Liver (tissue), 9 donors: ENCODE data around the gene TMEM87A. TPM values are rescaled to one million over a fixed set of nuclear protein-coding genes. Genes with fewer than 3 reads are reported as not detected.

Experiments
- DNase-seq: peaks from one replicate; pipeline ENCODE4 v3.0.0-alpha.2; 2017; ENCODE audit warnings: low spot score
- H3K27ac ChIP-seq, 2 donors: one replicate each; pipeline ENCODE4 v1.7.0; 2013; ENCODE audit warnings: inconsistent platforms in 2 of 2, low read length in 2 of 2, control low read depth in 1 of 2, low read depth in 1 of 2, mild to moderate bottlenecking in 1 of 2
- H3K27me3 ChIP-seq, 4 donors: one replicate each; pipeline versions ENCODE4 v1.6.1 to v1.7.0; 2013; ENCODE audit warnings: low read length in 3 of 4, inconsistent platforms in 1 of 4, mild to moderate bottlenecking in 1 of 4, moderate library complexity in 1 of 4; ENCODE audit not compliant: control insufficient read depth in 4 of 4, insufficient read depth in 4 of 4
- H3K36me3 ChIP-seq, 4 donors: one replicate each; pipeline versions ENCODE4 v1.6.1 to v1.7.0; 2013; ENCODE audit warnings: low read length in 3 of 4, mild to moderate bottlenecking in 3 of 4, low read depth in 1 of 4, moderate library complexity in 1 of 4; ENCODE audit not compliant: control insufficient read depth in 4 of 4, insufficient read depth in 3 of 4
- H3K4me1 ChIP-seq, 4 donors: one replicate each; pipeline versions ENCODE4 v1.6.1 to v1.7.0; 2013; ENCODE audit warnings: low read length in 3 of 4, mild to moderate bottlenecking in 3 of 4, moderate library complexity in 1 of 4; ENCODE audit not compliant: control insufficient read depth in 4 of 4, insufficient read depth in 4 of 4
- H3K4me3 ChIP-seq, 3 donors: one replicate each; pipeline versions ENCODE4 v1.6.1 to v1.7.0; 2013; ENCODE audit warnings: low read length in 3 of 3, control low read depth in 1 of 3, low read depth in 1 of 3, mild to moderate bottlenecking in 1 of 3
- H3K9ac ChIP-seq, 2 donors: one replicate each; pipeline ENCODE4 v1.7.0; 2013; ENCODE audit warnings: low read length in 2 of 2, mild to moderate bottlenecking in 2 of 2, moderate library complexity in 2 of 2, control low read depth in 1 of 2, low read depth in 1 of 2
- H3K9me3 ChIP-seq, 4 donors: one replicate each; pipeline versions ENCODE4 v1.6.1 to v1.7.0; 2013; ENCODE audit warnings: low read length in 3 of 4; ENCODE audit not compliant: control insufficient read depth in 4 of 4
- ATF3 ChIP-seq: IDR thresholded peaks from 2 replicates; pipeline ENCODE4 v1.6.1; 2016; ENCODE audit warnings: antibody characterized with exemption
- CTCF ChIP-seq: fragments of 150-350 bp; IDR thresholded peaks from 2 replicates; pipeline ENCODE4 v1.5.1; 2017; ENCODE audit warnings: improper control_type of control experiment, low read depth, low read length; ENCODE audit not compliant: missing input control
- FOXA1 ChIP-seq: IDR thresholded peaks from 2 replicates; pipeline ENCODE4 v1.6.1; 2016; ENCODE audit warnings: antibody characterized with exemption
- FOXA2 ChIP-seq: IDR thresholded peaks from 2 replicates; pipeline ENCODE4 v1.6.1; 2016; ENCODE audit warnings: antibody characterized with exemption
- GABPA ChIP-seq, 2 donors: IDR thresholded peaks in 1 of 2; conservative IDR thresholded peaks in 1 of 2; 2 replicates each; pipeline ENCODE4 v1.6.1; 2016; ENCODE audit warnings: antibody characterized with exemption in 2 of 2, mild to moderate bottlenecking in 1 of 2, moderate library complexity in 1 of 2
- HNF4A ChIP-seq, 2 donors: conservative IDR thresholded peaks; 2 replicates each; pipeline ENCODE4 v1.6.1; 2016; ENCODE audit warnings: antibody characterized with exemption in 2 of 2, mild to moderate bottlenecking in 2 of 2
- HNF4G ChIP-seq: IDR thresholded peaks from 2 replicates; pipeline ENCODE4 v1.6.1; 2016; ENCODE audit warnings: antibody characterized with exemption
- JUND ChIP-seq, 2 donors: IDR thresholded peaks; 2 replicates each; pipeline ENCODE4 v1.6.1; 2016; ENCODE audit warnings: antibody characterized with exemption in 2 of 2
- NR2F2 ChIP-seq: IDR thresholded peaks from 2 replicates; pipeline ENCODE4 v1.6.1; 2016; ENCODE audit warnings: antibody characterized with exemption
- RAD21 ChIP-seq, 2 donors: IDR thresholded peaks; 2 replicates each; pipeline ENCODE4 v1.6.1; 2016; ENCODE audit warnings: antibody characterized with exemption in 2 of 2, mild to moderate bottlenecking in 2 of 2
- RXRA ChIP-seq, 2 donors: IDR thresholded peaks; 2 replicates each; pipeline ENCODE4 v1.6.1; 2017 to 2018; ENCODE audit warnings: antibody characterized with exemption in 2 of 2, mild to moderate bottlenecking in 1 of 2
- SP1 ChIP-seq: IDR thresholded peaks from 2 replicates; pipeline ENCODE4 v1.6.1; 2018; ENCODE audit warnings: antibody characterized with exemption, mild to moderate bottlenecking
- TAF1 ChIP-seq: conservative IDR thresholded peaks from 2 replicates; pipeline ENCODE4 v1.6.1; 2016; ENCODE audit warnings: antibody characterized with exemption, mild to moderate bottlenecking
- YY1 ChIP-seq: IDR thresholded peaks from 2 replicates; pipeline ENCODE4 v1.6.1; 2016; ENCODE audit warnings: antibody characterized with exemption, mild to moderate bottlenecking
- WGBS: extraction: QIAGEN DNeasy Blood & Tissue Kit; methylation state at CpG from one replicate; pipeline ENCODE4 v1.1.7; 2013; 5-methylcytosine and 5-hydroxymethylcytosine counted together
- polyA plus RNA-seq, 2 donors: library from polyadenylated mRNA; stranded (reverse) in 1 of 2; unstranded in 1 of 2; fragments of 200-250 nt in 1 of 2; fragments of >200 nt in 1 of 2; fragmentation: Nextera tagmentation in 1 of 2; extraction: Ambion mirVana in 1 of 2; gene quantifications; one replicate each; pipeline versions ENCODE4 v1.2.1 to v1.2.3, GENCODE V29; 2013 to 2015
- total RNA-seq, 2 donors: library from RNA; depleted of rRNA; stranded (reverse); fragments of >200 nt; gene quantifications; one replicate each; pipeline ENCODE4 v1.2.3, GENCODE V29; 2014
- TF ChIP-seq, protein P1 (sequence below): IDR thresholded peaks from 2 replicates; pipeline ENCODE4 v1.6.1; 2016; ENCODE audit warnings: antibody characterized with exemption
- TF ChIP-seq, protein P2 (sequence below): IDR thresholded peaks from 2 replicates; pipeline ENCODE4 v1.6.1; 2016; ENCODE audit warnings: antibody characterized with exemption, mild to moderate bottlenecking
- TF ChIP-seq, protein P3 (sequence below): IDR thresholded peaks from 2 replicates; pipeline ENCODE4 v1.6.1; 2016; ENCODE audit warnings: antibody characterized with exemption
- donor health status: healthy.
- donor health status: healthy.
- donor health status: healthy.
- donor health status: healthy.
- donor health status: healthy.

The TMEM87A gene
- total and polyA plus RNA-seq, 4 donors, result 9.2 to 27.3 (median 21.8) TPM

DNA sequence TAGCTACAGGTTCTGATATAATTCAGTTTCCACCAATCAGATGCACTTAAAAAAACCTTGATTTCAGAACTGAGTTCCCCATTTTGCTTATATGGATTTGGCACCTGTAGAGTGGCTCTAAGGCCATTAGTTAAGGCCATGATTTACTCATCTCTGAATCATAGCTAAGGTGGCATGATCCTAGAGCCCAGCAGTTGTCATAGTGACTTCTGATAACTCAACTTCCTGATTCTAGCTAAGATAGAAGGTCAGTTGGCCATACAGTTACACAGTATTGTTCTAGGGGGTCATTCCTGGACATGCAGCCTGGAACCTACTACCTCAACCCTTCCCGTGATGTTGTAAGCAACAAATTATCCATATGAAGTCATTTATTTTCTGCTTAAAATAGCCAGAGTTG is 15.9 kb upstream of the TMEM87A start (continued):
- TF ChIP-seq JUND (IDR thresholded peaks at IDR 0.05), result no peak
- TF ChIP-seq TAF1, result no peak
- TF ChIP-seq RAD21 (IDR thresholded peaks at IDR 0.05), result no peak
- no peak for TF ChIP-seq NR2F2
- no peak for TF ChIP-seq GABPA (IDR thresholded peaks at IDR 0.05 in 1 of 2, conservative IDR thresholded peaks at IDR 0.05 in 1 of 2)
- TF ChIP-seq, protein P1, sequence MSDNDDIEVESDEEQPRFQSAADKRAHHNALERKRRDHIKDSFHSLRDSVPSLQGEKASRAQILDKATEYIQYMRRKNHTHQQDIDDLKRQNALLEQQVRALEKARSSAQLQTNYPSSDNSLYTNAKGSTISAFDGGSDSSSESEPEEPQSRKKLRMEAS, result no peak
- TF ChIP-seq FOXA1, result no peak

GRCh38 chr15:42287931-42288330 is 14.7 kb upstream of the TMEM87A start:
- H3K36me3 ChIP-seq, result peaks cover 4 to 18% (median 16%) of the 10 kb centered on the region in 4 donors
- 85% methylated on average over 4 of the region's 4 CpGs for WGBS
- H3K27ac ChIP-seq, result no peak overlapping the region
- no peaks in the 10 kb centered on the region for H3K27me3 ChIP-seq
- no peaks in the 10 kb centered on the region for H3K9me3 ChIP-seq
- TF ChIP-seq TAF1 (no peak), YY1 (no peak), RXRA (IDR thresholded peaks at IDR 0.05) (no peak), RAD21 (IDR thresholded peaks at IDR 0.05) (no peak), GABPA (IDR thresholded peaks at IDR 0.05 in 1 of 2, conservative IDR thresholded peaks at IDR 0.05 in 1 of 2) (no peak), HNF4G (no peak), JUND (IDR thresholded peaks at IDR 0.05) (no peak), FOXA1 (no peak), ATF3 (no peak), SP1 (no peak), CTCF (no peak), HNF4A (conservative IDR thresholded peaks at IDR 0.05) (no peak), FOXA2 (no peak), NR2F2 (no peak)
- TF ChIP-seq, protein P2, sequence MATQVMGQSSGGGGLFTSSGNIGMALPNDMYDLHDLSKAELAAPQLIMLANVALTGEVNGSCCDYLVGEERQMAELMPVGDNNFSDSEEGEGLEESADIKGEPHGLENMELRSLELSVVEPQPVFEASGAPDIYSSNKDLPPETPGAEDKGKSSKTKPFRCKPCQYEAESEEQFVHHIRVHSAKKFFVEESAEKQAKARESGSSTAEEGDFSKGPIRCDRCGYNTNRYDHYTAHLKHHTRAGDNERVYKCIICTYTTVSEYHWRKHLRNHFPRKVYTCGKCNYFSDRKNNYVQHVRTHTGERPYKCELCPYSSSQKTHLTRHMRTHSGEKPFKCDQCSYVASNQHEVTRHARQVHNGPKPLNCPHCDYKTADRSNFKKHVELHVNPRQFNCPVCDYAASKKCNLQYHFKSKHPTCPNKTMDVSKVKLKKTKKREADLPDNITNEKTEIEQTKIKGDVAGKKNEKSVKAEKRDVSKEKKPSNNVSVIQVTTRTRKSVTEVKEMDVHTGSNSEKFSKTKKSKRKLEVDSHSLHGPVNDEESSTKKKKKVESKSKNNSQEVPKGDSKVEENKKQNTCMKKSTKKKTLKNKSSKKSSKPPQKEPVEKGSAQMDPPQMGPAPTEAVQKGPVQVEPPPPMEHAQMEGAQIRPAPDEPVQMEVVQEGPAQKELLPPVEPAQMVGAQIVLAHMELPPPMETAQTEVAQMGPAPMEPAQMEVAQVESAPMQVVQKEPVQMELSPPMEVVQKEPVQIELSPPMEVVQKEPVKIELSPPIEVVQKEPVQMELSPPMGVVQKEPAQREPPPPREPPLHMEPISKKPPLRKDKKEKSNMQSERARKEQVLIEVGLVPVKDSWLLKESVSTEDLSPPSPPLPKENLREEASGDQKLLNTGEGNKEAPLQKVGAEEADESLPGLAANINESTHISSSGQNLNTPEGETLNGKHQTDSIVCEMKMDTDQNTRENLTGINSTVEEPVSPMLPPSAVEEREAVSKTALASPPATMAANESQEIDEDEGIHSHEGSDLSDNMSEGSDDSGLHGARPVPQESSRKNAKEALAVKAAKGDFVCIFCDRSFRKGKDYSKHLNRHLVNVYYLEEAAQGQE, result no peak
- TF ChIP-seq, protein P1, result no peak
- TF ChIP-seq, protein P3, sequence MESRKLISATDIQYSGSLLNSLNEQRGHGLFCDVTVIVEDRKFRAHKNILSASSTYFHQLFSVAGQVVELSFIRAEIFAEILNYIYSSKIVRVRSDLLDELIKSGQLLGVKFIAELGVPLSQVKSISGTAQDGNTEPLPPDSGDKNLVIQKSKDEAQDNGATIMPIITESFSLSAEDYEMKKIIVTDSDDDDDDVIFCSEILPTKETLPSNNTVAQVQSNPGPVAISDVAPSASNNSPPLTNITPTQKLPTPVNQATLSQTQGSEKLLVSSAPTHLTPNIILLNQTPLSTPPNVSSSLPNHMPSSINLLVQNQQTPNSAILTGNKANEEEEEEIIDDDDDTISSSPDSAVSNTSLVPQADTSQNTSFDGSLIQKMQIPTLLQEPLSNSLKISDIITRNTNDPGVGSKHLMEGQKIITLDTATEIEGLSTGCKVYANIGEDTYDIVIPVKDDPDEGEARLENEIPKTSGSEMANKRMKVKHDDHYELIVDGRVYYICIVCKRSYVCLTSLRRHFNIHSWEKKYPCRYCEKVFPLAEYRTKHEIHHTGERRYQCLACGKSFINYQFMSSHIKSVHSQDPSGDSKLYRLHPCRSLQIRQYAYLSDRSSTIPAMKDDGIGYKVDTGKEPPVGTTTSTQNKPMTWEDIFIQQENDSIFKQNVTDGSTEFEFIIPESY, result no peak
- H3K9ac ChIP-seq, result no peak overlapping the region
- H3K4me3 ChIP-seq, result no peak overlapping the region
- no peak for DNase-seq
- H3K4me1 ChIP-seq, result peaks cover 14 to 35% (median 31%) of the 10 kb centered on the region in 4 donors
